Measurements from ENCODE around the gene ATAD1. TPM values are rescaled to one million over a fixed set of nuclear protein-coding genes. Genes with fewer than 3 reads are reported as not detected.

The ATAD1 gene
- total RNA-seq, 1 experiment from 2014 or later, result 31.0 TPM

- BruUV-seq (replicated peaks), result no TSS peak
- no peaks in the 10 kb centered on the region for H3K4me1 Mint-ChIP-seq (ENCODE audit: low read depth, unreplicated experiment)
- TF ChIP-seq CTCF (IDR thresholded peaks at IDR 0.05; ENCODE audit: unreplicated experiment), result no peak
- DNase-seq, result no peak
- no peaks in the 10 kb centered on the region for H3K9me3 Mint-ChIP-seq (ENCODE audit: low read depth, unreplicated experiment)
- H3K27ac Mint-ChIP-seq (ENCODE audit: unreplicated experiment), result no peak overlapping the region
- CTCF ChIA-PET, result no interaction called here
- H3K4me3 Mint-ChIP-seq (ENCODE audit: low read depth, unreplicated experiment), result no peak overlapping the region
- H3K36me3 Mint-ChIP-seq (ENCODE audit: insufficient read depth, unreplicated experiment), result no peaks in the 10 kb centered on the region
- intact Hi-C loops (cut with micrococcal nuclease; ENCODE audit: unreplicated experiment), result no loop called here
- no peaks in the 10 kb centered on the region for H3K27me3 Mint-ChIP-seq (ENCODE audit: unreplicated experiment)
Observed at GRCh38 chr10:87715552-87716347, 102.3 kb downstream of the ATAD1 start.

- BruUV-seq (replicated peaks), result no TSS peak
- H3K4me3 Mint-ChIP-seq (ENCODE audit: low read depth, unreplicated experiment), result no peak overlapping the region
- no peaks in the 10 kb centered on the region for H3K36me3 Mint-ChIP-seq (ENCODE audit: insufficient read depth, unreplicated experiment)
- no peaks in the 10 kb centered on the region for H3K4me1 Mint-ChIP-seq (ENCODE audit: low read depth, unreplicated experiment)
- DNase-seq, result no peak
- no peaks in the 10 kb centered on the region for H3K27me3 Mint-ChIP-seq (ENCODE audit: unreplicated experiment)
- intact Hi-C loops (cut with micrococcal nuclease; ENCODE audit: unreplicated experiment), result no loop called here
- no peaks in the 10 kb centered on the region for H3K9me3 Mint-ChIP-seq (ENCODE audit: low read depth, unreplicated experiment)
- no peak overlapping the region for H3K27ac Mint-ChIP-seq (ENCODE audit: unreplicated experiment)
- CTCF ChIA-PET, result no interaction called here
- no peak for TF ChIP-seq CTCF (IDR thresholded peaks at IDR 0.05; ENCODE audit: unreplicated experiment)
Observed at GRCh38 chr10:87713707-87714106, 104.3 kb downstream of the ATAD1 start.

GRCh38 chr10:87712913-87713616 lies 105.0 kb downstream of the ATAD1 start:
- DNase-seq, result no peak
- no TSS peak for BruUV-seq (replicated peaks)
- CTCF ChIA-PET, result no interaction called here

GRCh38 chr10:87707254-87707653 lies 110.8 kb downstream of the ATAD1 start:
- H3K4me3 Mint-ChIP-seq (ENCODE audit: low read depth, unreplicated experiment), result no peak overlapping the region
- H3K4me1 Mint-ChIP-seq (ENCODE audit: low read depth, unreplicated experiment), result peaks cover 6% of the 10 kb centered on the region
- no peak for TF ChIP-seq CTCF (IDR thresholded peaks at IDR 0.05; ENCODE audit: unreplicated experiment)
- DNase-seq, result no peak
- no peaks in the 10 kb centered on the region for H3K9me3 Mint-ChIP-seq (ENCODE audit: low read depth, unreplicated experiment)
- no peak overlapping the region for H3K27ac Mint-ChIP-seq (ENCODE audit: unreplicated experiment)
- intact Hi-C loops (cut with micrococcal nuclease; ENCODE audit: unreplicated experiment), result no loop called here
- H3K36me3 Mint-ChIP-seq (ENCODE audit: insufficient read depth, unreplicated experiment), result no peaks in the 10 kb centered on the region
- no peaks in the 10 kb centered on the region for H3K27me3 Mint-ChIP-seq (ENCODE audit: unreplicated experiment)
- CTCF ChIA-PET, result no interaction called here
- BruUV-seq (replicated peaks), result no TSS peak

More at GRCh38 chr10:87712913-87713616, 105.0 kb downstream of the ATAD1 start:
- no peaks in the 10 kb centered on the region for H3K9me3 Mint-ChIP-seq (ENCODE audit: low read depth, unreplicated experiment)
- no peaks in the 10 kb centered on the region for H3K36me3 Mint-ChIP-seq (ENCODE audit: insufficient read depth, unreplicated experiment)
- intact Hi-C loops (cut with micrococcal nuclease; ENCODE audit: unreplicated experiment), result no loop called here
- H3K27ac Mint-ChIP-seq (ENCODE audit: unreplicated experiment), result no peak overlapping the region
- no peaks in the 10 kb centered on the region for H3K4me1 Mint-ChIP-seq (ENCODE audit: low read depth, unreplicated experiment)
- no peaks in the 10 kb centered on the region for H3K27me3 Mint-ChIP-seq (ENCODE audit: unreplicated experiment)
- H3K4me3 Mint-ChIP-seq (ENCODE audit: low read depth, unreplicated experiment), result no peak overlapping the region
- no peak for TF ChIP-seq CTCF (IDR thresholded peaks at IDR 0.05; ENCODE audit: unreplicated experiment)

Measured in Calu3 (cell line).